OCI-LY1 (cell line): ENCODE data around the gene LMNA.

ENCODE experiments used
- CTCF ChIP-seq: fragments of 200-600 bp; sonication (generic), shearing (Covaris generic); IDR thresholded peaks from 2 replicates; pipeline ENCODE4 v1.5.1; 2017; ENCODE audit warnings: mild to moderate bottlenecking, antibody characterized with exemption, low read length, moderate library complexity, mixed read lengths
- EZH2 ChIP-seq: fragments of 200-600 bp; sonication (generic), shearing (Covaris generic); IDR thresholded peaks from 2 replicates; pipeline ENCODE4 v1.8.0; 2017; ENCODE audit warnings: borderline replicate concordance, mixed run types, mild to moderate bottlenecking, antibody characterized with exemption, low read length, moderate library complexity, mixed read lengths

- no peak for TF ChIP-seq EZH2
- TF ChIP-seq CTCF = no peak
Measured at GRCh38 chr1:156153362-156153761, 38.9 kb downstream of the LMNA start, which contains the start of gene SEMA4A.
